ENCODE results near the gene PCDHA6. TPM values are rescaled to one million over a fixed set of nuclear protein-coding genes. Genes with fewer than 3 reads are reported as not detected.
"Not testable (repeated sequence)": the region's sequence is repeated elsewhere in the genome, so short reads cannot be mapped to it uniquely, and the experiment has no call there.

The PCDHA6 gene
- total and polyA plus RNA-seq, 2 experiments from 2014 or later, result 2.1 to 5.2 TPM

DNA sequence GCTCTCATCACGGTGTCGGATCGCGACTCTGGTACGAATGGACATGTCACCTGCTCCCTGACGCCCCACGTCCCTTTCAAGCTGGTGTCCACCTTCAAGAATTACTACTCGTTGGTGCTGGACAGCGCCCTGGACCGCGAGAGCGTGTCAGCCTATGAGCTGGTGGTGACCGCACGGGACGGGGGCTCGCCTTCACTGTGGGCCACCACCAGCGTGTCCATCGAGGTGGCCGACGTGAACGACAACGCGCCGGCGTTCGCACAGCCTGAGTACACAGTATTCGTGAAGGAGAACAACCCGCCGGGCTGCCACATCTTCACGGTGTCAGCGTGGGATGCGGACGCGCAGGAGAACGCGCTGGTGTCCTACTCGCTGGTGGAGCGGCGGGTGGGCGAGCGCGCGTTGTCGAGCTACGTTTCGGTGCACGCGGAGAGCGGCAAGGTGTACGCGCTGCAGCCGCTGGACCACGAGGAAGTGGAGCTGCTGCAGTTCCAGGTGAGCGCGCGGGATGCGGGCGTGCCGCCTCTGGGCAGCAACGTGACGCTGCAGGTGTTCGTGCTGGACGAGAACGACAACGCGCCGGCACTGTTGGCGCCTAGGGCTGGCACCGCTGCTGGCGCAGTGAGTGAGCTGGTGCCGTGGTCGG is 31.6 kb upstream of the PCDHA6 start:
- not testable (repeated sequence) for H3K4me1 ChIP-seq (ENCODE audit: insufficient read depth); H3K27ac Mint-ChIP-seq; H3K79me2 ChIP-seq (replicated peaks; ENCODE audit: insufficient read depth); H3K4me1 Mint-ChIP-seq; H3K9me2 ChIP-seq (ENCODE audit: insufficient read depth); H3K4me3 ChIP-seq; H3K4me2 ChIP-seq; H3F3A ChIP-seq (replicated peaks; ENCODE audit: low read depth); ATAC-seq; H2AFZ ChIP-seq; DNase-seq (ENCODE audit: low spot score); H3K36me3 ChIP-seq (ENCODE audit: insufficient read depth); H4K20me1 ChIP-seq (replicated peaks; ENCODE audit: insufficient read depth); H3K27ac ChIP-seq (ENCODE audit: low read depth); H3K27me3 ChIP-seq (ENCODE audit: insufficient read depth); H3K27me3 Mint-ChIP-seq (ENCODE audit: insufficient read depth, low read depth, poor library complexity)
- Mint-ChIP-seq H3K36me3 (ENCODE audit: low read depth) (peaks cover 29% of the 10 kb centered on the region), H3K9me3 (peaks cover 31% of the 10 kb centered on the region), H3K4me3 (peak overlapping the region; percentile 84; the same call in 1 of the 3 replicates)
- TF ChIP-seq, protein P1, sequence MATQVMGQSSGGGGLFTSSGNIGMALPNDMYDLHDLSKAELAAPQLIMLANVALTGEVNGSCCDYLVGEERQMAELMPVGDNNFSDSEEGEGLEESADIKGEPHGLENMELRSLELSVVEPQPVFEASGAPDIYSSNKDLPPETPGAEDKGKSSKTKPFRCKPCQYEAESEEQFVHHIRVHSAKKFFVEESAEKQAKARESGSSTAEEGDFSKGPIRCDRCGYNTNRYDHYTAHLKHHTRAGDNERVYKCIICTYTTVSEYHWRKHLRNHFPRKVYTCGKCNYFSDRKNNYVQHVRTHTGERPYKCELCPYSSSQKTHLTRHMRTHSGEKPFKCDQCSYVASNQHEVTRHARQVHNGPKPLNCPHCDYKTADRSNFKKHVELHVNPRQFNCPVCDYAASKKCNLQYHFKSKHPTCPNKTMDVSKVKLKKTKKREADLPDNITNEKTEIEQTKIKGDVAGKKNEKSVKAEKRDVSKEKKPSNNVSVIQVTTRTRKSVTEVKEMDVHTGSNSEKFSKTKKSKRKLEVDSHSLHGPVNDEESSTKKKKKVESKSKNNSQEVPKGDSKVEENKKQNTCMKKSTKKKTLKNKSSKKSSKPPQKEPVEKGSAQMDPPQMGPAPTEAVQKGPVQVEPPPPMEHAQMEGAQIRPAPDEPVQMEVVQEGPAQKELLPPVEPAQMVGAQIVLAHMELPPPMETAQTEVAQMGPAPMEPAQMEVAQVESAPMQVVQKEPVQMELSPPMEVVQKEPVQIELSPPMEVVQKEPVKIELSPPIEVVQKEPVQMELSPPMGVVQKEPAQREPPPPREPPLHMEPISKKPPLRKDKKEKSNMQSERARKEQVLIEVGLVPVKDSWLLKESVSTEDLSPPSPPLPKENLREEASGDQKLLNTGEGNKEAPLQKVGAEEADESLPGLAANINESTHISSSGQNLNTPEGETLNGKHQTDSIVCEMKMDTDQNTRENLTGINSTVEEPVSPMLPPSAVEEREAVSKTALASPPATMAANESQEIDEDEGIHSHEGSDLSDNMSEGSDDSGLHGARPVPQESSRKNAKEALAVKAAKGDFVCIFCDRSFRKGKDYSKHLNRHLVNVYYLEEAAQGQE (IDR thresholded peaks at IDR 0.05; ENCODE audit: unreplicated experiment), result peak; percentile 51

DNA sequence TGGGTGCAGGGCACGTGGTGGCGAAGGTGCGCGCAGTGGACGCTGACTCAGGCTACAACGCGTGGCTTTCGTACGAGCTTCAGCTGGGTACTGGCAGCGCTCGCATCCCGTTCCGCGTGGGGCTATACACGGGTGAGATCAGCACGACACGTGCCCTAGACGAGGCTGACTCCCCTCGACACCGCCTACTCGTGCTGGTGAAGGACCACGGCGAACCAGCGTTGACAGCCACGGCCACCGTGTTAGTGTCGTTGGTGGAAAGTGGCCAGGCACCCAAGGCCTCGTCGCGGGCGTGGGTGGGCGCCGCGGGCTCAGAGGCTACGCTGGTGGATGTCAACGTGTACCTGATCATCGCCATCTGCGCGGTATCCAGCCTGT is 31.1 kb upstream of the PCDHA6 start:
- no peaks in the 10 kb centered on the region for H3K27me3 Mint-ChIP-seq (ENCODE audit: insufficient read depth, low read depth, poor library complexity)
- Histone ChIP-seq H3K9me2 (ENCODE audit: insufficient read depth) (no peaks in the 10 kb centered on the region), H3K4me1 (ENCODE audit: insufficient read depth) (no peaks in the 10 kb centered on the region), H2AFZ (no peak overlapping the region), H3K4me2 (no peak overlapping the region), H3K4me3 (no peak overlapping the region), H4K20me1 (replicated peaks; ENCODE audit: insufficient read depth) (no peaks in the 10 kb centered on the region), H3K27me3 (ENCODE audit: insufficient read depth) (no peaks in the 10 kb centered on the region), H3K36me3 (ENCODE audit: insufficient read depth) (no peaks in the 10 kb centered on the region), H3K27ac (ENCODE audit: low read depth) (no peak overlapping the region), H3K79me2 (replicated peaks; ENCODE audit: insufficient read depth) (no peaks in the 10 kb centered on the region), H3F3A (replicated peaks; ENCODE audit: low read depth) (no peaks in the 10 kb centered on the region)
- no peak for ATAC-seq
- no peak overlapping the region for H3K4me3 Mint-ChIP-seq
- H3K9me3 Mint-ChIP-seq, result peaks cover 35% of the 10 kb centered on the region
- no peaks in the 10 kb centered on the region for H3K4me1 Mint-ChIP-seq
- H3K36me3 Mint-ChIP-seq (ENCODE audit: low read depth), result peaks cover 34% of the 10 kb centered on the region
- DNase-seq (ENCODE audit: low spot score), result no peak
- no peak overlapping the region for H3K27ac Mint-ChIP-seq
- TF ChIP-seq, protein P2, sequence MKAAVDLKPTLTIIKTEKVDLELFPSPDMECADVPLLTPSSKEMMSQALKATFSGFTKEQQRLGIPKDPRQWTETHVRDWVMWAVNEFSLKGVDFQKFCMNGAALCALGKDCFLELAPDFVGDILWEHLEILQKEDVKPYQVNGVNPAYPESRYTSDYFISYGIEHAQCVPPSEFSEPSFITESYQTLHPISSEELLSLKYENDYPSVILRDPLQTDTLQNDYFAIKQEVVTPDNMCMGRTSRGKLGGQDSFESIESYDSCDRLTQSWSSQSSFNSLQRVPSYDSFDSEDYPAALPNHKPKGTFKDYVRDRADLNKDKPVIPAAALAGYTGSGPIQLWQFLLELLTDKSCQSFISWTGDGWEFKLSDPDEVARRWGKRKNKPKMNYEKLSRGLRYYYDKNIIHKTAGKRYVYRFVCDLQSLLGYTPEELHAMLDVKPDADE (IDR thresholded peaks at IDR 0.05), result no peak
- TF ChIP-seq, protein P3, sequence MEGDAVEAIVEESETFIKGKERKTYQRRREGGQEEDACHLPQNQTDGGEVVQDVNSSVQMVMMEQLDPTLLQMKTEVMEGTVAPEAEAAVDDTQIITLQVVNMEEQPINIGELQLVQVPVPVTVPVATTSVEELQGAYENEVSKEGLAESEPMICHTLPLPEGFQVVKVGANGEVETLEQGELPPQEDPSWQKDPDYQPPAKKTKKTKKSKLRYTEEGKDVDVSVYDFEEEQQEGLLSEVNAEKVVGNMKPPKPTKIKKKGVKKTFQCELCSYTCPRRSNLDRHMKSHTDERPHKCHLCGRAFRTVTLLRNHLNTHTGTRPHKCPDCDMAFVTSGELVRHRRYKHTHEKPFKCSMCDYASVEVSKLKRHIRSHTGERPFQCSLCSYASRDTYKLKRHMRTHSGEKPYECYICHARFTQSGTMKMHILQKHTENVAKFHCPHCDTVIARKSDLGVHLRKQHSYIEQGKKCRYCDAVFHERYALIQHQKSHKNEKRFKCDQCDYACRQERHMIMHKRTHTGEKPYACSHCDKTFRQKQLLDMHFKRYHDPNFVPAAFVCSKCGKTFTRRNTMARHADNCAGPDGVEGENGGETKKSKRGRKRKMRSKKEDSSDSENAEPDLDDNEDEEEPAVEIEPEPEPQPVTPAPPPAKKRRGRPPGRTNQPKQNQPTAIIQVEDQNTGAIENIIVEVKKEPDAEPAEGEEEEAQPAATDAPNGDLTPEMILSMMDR (conservative IDR thresholded peaks at IDR 0.05; ENCODE audit: low read depth in 2 of 2), result no peak
- no peak for TF ChIP-seq EZH2phosphoT487 (IDR thresholded peaks at IDR 0.05; ENCODE audit: unreplicated experiment)
- TF ChIP-seq, protein P1 (IDR thresholded peaks at IDR 0.05; ENCODE audit: unreplicated experiment), result no peak

Measured in GM23338 (cell line).